Stomach (tissue), 9 donors: Measurements from ENCODE around the gene VN1R5. TPM values are rescaled to one million over a fixed set of nuclear protein-coding genes. Genes with fewer than 3 reads are reported as not detected.
"Not testable (repeated sequence)": the region's sequence is repeated elsewhere in the genome, so short reads cannot be mapped to it uniquely, and the experiment has no call there.

Source experiments
- DNase-seq, 2 donors: peaks; one replicate each; pipeline versions ENCODE4 v3.0.0 to v3.0.0-alpha.2; 2013 to 2019
- H3K27ac ChIP-seq, 5 donors: fragments of 200-600 bp in 4 of 5; sonication (generic) in 4 of 5; one replicate each; pipeline ENCODE4 v1.5.1; 2013 to 2019; ENCODE audit warnings: mild to moderate bottlenecking in 1 of 5, moderate library complexity in 1 of 5
- H3K27me3 ChIP-seq, 3 donors: fragments of 200-600 bp; sonication (generic); one replicate each; pipeline ENCODE4 v1.5.1; 2017 to 2019; ENCODE audit warnings: mixed run types in 1 of 3
- H3K36me3 ChIP-seq, 4 donors: fragments of 200-600 bp; sonication (generic); 1 replicate in 3 of 4; 2 replicates in 1 of 4; pipeline ENCODE4 v1.5.1; 2016 to 2019
- H3K4me1 ChIP-seq, 4 donors: fragments of 200-600 bp; sonication (generic); one replicate each; pipeline ENCODE4 v1.5.1; 2016 to 2019
- H3K4me3 ChIP-seq, 4 donors: fragments of 200-600 bp; sonication (generic) in 3 of 4; one replicate each; pipeline ENCODE4 v1.5.1; 2016 to 2019; ENCODE audit warnings: mild to moderate bottlenecking in 1 of 4
- H3K9me3 ChIP-seq, 4 donors: fragments of 200-600 bp; sonication (generic); one replicate each; pipeline ENCODE4 v1.5.1; 2016 to 2019
- CTCF ChIP-seq, 7 experiments: fragments of 450-650 bp in 4 of 7; fragments of 200-600 bp in 3 of 7; sonication (generic) in 3 of 7; IDR thresholded peaks; one replicate each; pipeline ENCODE4 v1.5.1; 2016 to 2019; ENCODE audit warnings: antibody characterized with exemption in 7 of 7, control low read depth in 2 of 7, mild to moderate bottlenecking in 1 of 7
- EP300 ChIP-seq: sonication (generic); formaldehyde crosslinking; IDR thresholded peaks from one replicate; pipeline ENCODE4 v1.6.1; 2017; ENCODE audit warnings: antibody characterized with exemption
- POLR2A ChIP-seq, 4 donors: fragments of 450-650 bp; IDR thresholded peaks; one replicate each; pipeline ENCODE4 v1.6.1; 2016; ENCODE audit warnings: antibody characterized with exemption in 4 of 4, control low read depth in 2 of 4, mild to moderate bottlenecking in 1 of 4, moderate library complexity in 1 of 4
- POLR2AphosphoS5 ChIP-seq, 3 donors: sonication (generic); formaldehyde crosslinking; IDR thresholded peaks; one replicate each; pipeline ENCODE4 v1.6.1; 2016; ENCODE audit warnings: antibody characterized with exemption in 3 of 3
- WGBS, 5 donors: extraction: QIAGEN DNeasy Blood & Tissue Kit in 3 of 5; methylation state at CpG; one replicate each; pipeline versions ENCODE4 v1.1.5 to v1.1.7; 2013 to 2018; 5-methylcytosine and 5-hydroxymethylcytosine counted together
- intact Hi-C: fragments of 100-400 bp; cut with DNase I; formaldehyde crosslinking; loops from one replicate; pipeline ENCODE4 v1.15.1; 2023; ENCODE audit warnings: low total_unique reads
- polyA plus RNA-seq, 3 donors: library from polyadenylated mRNA; stranded (reverse); fragments of 200-250 nt; gene quantifications; one replicate each; pipeline ENCODE4 v1.2.3, GENCODE V29; 2013
- total RNA-seq, 5 donors: library from RNA; depleted of rRNA; stranded (reverse); fragments of >200 nt; gene quantifications; one replicate each; pipeline versions ENCODE4 v1.1.0 to v1.2.3, GENCODE V29; 2014 to 2016
- donor health status: healthy with polysubstance abuse.
- donor health status: Bipolar disorder and iron deficiency.
- donor health status: healthy.

VN1R5 gene
- total and polyA plus RNA-seq, 8 donors: not detected

GRCh38 chr1:247287460-247287859, 31.6 kb downstream of the VN1R5 start:
- H3K4me1 ChIP-seq: no peaks in the 10 kb centered on the region
- no peak overlapping the region for H3K4me3 ChIP-seq
- TF ChIP-seq EP300: no peak
- TF ChIP-seq CTCF (IDR thresholded peaks at IDR 0.05): no peak
- TF ChIP-seq POLR2AphosphoS5 (IDR thresholded peaks at IDR 0.05): no peak
- TF ChIP-seq POLR2A (IDR thresholded peaks at IDR 0.05): no peak
- H3K9me3 ChIP-seq: peaks cover 0 to 9% (median 3%) of the 10 kb centered on the region in 4 donors
- intact Hi-C loops: no loop called here
- WGBS, 5 donors: 91 to 96% (median 94%) methylated on average over 14 of the region's 14 CpGs
- H3K27ac ChIP-seq: no peak overlapping the region
- no peaks in the 10 kb centered on the region for H3K27me3 ChIP-seq
- no peak for DNase-seq
- H3K36me3 ChIP-seq: no peaks in the 10 kb centered on the region

- intact Hi-C loops: no loop called here
- no peaks in the 10 kb centered on the region for H3K27me3 ChIP-seq
- DNase-seq: no peak
- no peak overlapping the region for H3K4me3 ChIP-seq
- TF ChIP-seq POLR2A (IDR thresholded peaks at IDR 0.05) (no peak), EP300 (no peak), POLR2AphosphoS5 (IDR thresholded peaks at IDR 0.05) (no peak), CTCF (IDR thresholded peaks at IDR 0.05) (no peak)
- H3K27ac ChIP-seq: no peak overlapping the region
- H3K4me1 ChIP-seq: no peaks in the 10 kb centered on the region
- WGBS, 5 donors: 94 to 97% (median 95%) methylated on average over 4 to 6 of the region's 6 CpGs
- no peaks in the 10 kb centered on the region for H3K36me3 ChIP-seq
- peaks cover 0 to 9% (median 3%) of the 10 kb centered on the region in 4 donors for H3K9me3 ChIP-seq
These were observed 32.5 kb downstream of the VN1R5 start for GRCh38 chr1:247288341-247288740.

- WGBS, 5 donors: 92 to 94% (median 93%) methylated on average over 19 of the region's 19 CpGs
These were observed 33.5 kb downstream of the VN1R5 start for GRCh38 chr1:247289274-247289892.

GRCh38 chr1:247290576-247290975, 34.7 kb downstream of the VN1R5 start:
- Histone ChIP-seq H3K4me1 (no peaks in the 10 kb centered on the region), H3K4me3 (no peak overlapping the region), H3K27me3 (no peaks in the 10 kb centered on the region), H3K9me3 (peaks cover 0 to 9% (median 3%) of the 10 kb centered on the region in 4 donors), H3K27ac (no peak overlapping the region), H3K36me3 (no peaks in the 10 kb centered on the region)
- 91 to 97% (median 96%) methylated on average over 15 to 20 of the region's 20 CpGs for WGBS, 5 donors
- intact Hi-C loops: no loop called here
- no peak for DNase-seq
- TF ChIP-seq CTCF (IDR thresholded peaks at IDR 0.05) (no peak), POLR2AphosphoS5 (IDR thresholded peaks at IDR 0.05) (no peak), POLR2A (IDR thresholded peaks at IDR 0.05) (no peak), EP300 (no peak)

More at GRCh38 chr1:247289274-247289892, 33.5 kb downstream of the VN1R5 start:
- intact Hi-C loops, H3K27me3 ChIP-seq, H3K36me3 ChIP-seq, H3K4me3 ChIP-seq, DNase-seq, H3K27ac ChIP-seq, H3K9me3 ChIP-seq, H3K4me1 ChIP-seq: not testable (repeated sequence)

- WGBS, 5 donors: 91 to 98% (median 93%) methylated on average over 7 to 9 of the region's 9 CpGs
- DNase-seq: no peak
- H3K36me3 ChIP-seq: no peaks in the 10 kb centered on the region
- H3K27me3 ChIP-seq: no peaks in the 10 kb centered on the region
- H3K4me1 ChIP-seq: no peaks in the 10 kb centered on the region
- intact Hi-C loops: no loop called here
- peaks cover 0 to 5% (median 3%) of the 10 kb centered on the region in 4 donors for H3K9me3 ChIP-seq
- no peak overlapping the region for H3K4me3 ChIP-seq
- H3K27ac ChIP-seq: no peak overlapping the region
- TF ChIP-seq EP300 (no peak), POLR2AphosphoS5 (IDR thresholded peaks at IDR 0.05) (no peak), POLR2A (IDR thresholded peaks at IDR 0.05) (no peak), CTCF (IDR thresholded peaks at IDR 0.05) (no peak)
These were observed 35.3 kb downstream of the VN1R5 start for GRCh38 chr1:247291161-247291560.
